Trophoblast cell (in vitro differentiated cells and primary cell): ENCODE measurements around the gene L3MBTL4.
"Not testable (repeated sequence)": the region's sequence is repeated elsewhere in the genome, so short reads cannot be mapped to it uniquely, and the experiment has no call there.

ENCODE experiments used
- DNase-seq, 2 donors: peaks; one replicate each; pipeline ENCODE4 v3.0.0-alpha.2; 2016
- H2AFZ ChIP-seq: 2 replicates; pipeline ENCODE4 v1.6.1; 2013; ENCODE audit warnings: low read length, moderate library complexity, mild to moderate bottlenecking; ENCODE audit not compliant: insufficient read depth, poor library complexity
- H2AK5ac ChIP-seq: 2 replicates; pipeline ENCODE4 v1.6.1; 2013; ENCODE audit warnings: mild to moderate bottlenecking, low read length
- H2BK120ac ChIP-seq: 2 replicates; pipeline ENCODE4 v1.6.1; 2013; ENCODE audit warnings: low read length, mild to moderate bottlenecking, moderate library complexity; ENCODE audit not compliant: insufficient read depth, poor library complexity
- H2BK12ac ChIP-seq: 2 replicates; pipeline ENCODE4 v1.6.1; 2013; ENCODE audit warnings: mild to moderate bottlenecking, low read length, moderate library complexity
- H2BK5ac ChIP-seq: 2 replicates; pipeline ENCODE4 v1.6.1; 2013; ENCODE audit warnings: low read length, low read depth, moderate library complexity, mild to moderate bottlenecking; ENCODE audit not compliant: poor library complexity
- H3K14ac ChIP-seq: 2 replicates; pipeline ENCODE4 v1.6.1; 2013; ENCODE audit warnings: mild to moderate bottlenecking, low read length
- H3K18ac ChIP-seq: 2 replicates; pipeline ENCODE4 v1.6.1; 2013; ENCODE audit warnings: mild to moderate bottlenecking, low read length
- H3K23ac ChIP-seq: 2 replicates; pipeline ENCODE4 v1.6.1; 2013; ENCODE audit warnings: low read length
- H3K27ac ChIP-seq: 2 replicates; pipeline ENCODE4 v1.5.1; 2013; ENCODE audit warnings: low read depth, mild to moderate bottlenecking, inconsistent platforms, low read length, moderate library complexity
- H3K27me3 ChIP-seq: 2 replicates; pipeline ENCODE4 v1.6.1; 2013; ENCODE audit warnings: inconsistent platforms, mild to moderate bottlenecking, low read length, moderate library complexity; ENCODE audit not compliant: insufficient read depth
- H3K36me3 ChIP-seq, 2 experiments: 1 replicate in 1 of 2; 2 replicates in 1 of 2; pipeline ENCODE4 v1.6.1; 2013; ENCODE audit warnings: low read length in 2 of 2, mild to moderate bottlenecking in 2 of 2, moderate library complexity in 1 of 2; ENCODE audit not compliant: insufficient read depth in 2 of 2, control insufficient read depth in 1 of 2
- H3K4ac ChIP-seq: 2 replicates; pipeline ENCODE4 v1.6.1; 2013; ENCODE audit warnings: low read depth, mild to moderate bottlenecking, low read length, moderate library complexity
- H3K4me1 ChIP-seq, 2 experiments: 1 replicate in 1 of 2; 2 replicates in 1 of 2; pipeline ENCODE4 v1.6.1; 2013; ENCODE audit warnings: low read length in 2 of 2, mild to moderate bottlenecking in 2 of 2, moderate library complexity in 1 of 2; ENCODE audit not compliant: insufficient read depth in 2 of 2, control insufficient read depth in 1 of 2
- H3K4me2 ChIP-seq: 2 replicates; pipeline ENCODE4 v1.6.1; 2013; ENCODE audit warnings: inconsistent platforms, mild to moderate bottlenecking, low read length, moderate library complexity
- H3K4me3 ChIP-seq: 2 replicates; pipeline ENCODE4 v1.5.1; 2013; ENCODE audit warnings: mild to moderate bottlenecking, low read depth, low read length, inconsistent platforms
- H3K79me1 ChIP-seq: one replicate; pipeline ENCODE4 v1.6.1; 2013; ENCODE audit warnings: low read length
- H3K79me2 ChIP-seq: 2 replicates; pipeline ENCODE4 v1.6.1; 2013; ENCODE audit warnings: low read length, mild to moderate bottlenecking; ENCODE audit not compliant: control insufficient read depth, insufficient read depth, poor library complexity
- H3K9ac ChIP-seq: 2 replicates; pipeline ENCODE4 v1.6.1; 2013; ENCODE audit warnings: mild to moderate bottlenecking, low read length
- H3K9me3 ChIP-seq: 2 replicates; pipeline ENCODE4 v1.6.1; 2013; ENCODE audit warnings: low read depth, mild to moderate bottlenecking, control low read depth, inconsistent platforms, low read length; ENCODE audit not compliant: insufficient read depth
- H4K12ac ChIP-seq: 2 replicates; pipeline ENCODE4 v1.6.1; 2013; ENCODE audit warnings: low read depth, mild to moderate bottlenecking, low read length, moderate library complexity
- H4K8ac ChIP-seq: 2 replicates; pipeline ENCODE4 v1.6.1; 2013; ENCODE audit warnings: low read depth, mild to moderate bottlenecking, low read length, moderate library complexity
- H4K91ac ChIP-seq: one replicate; pipeline ENCODE4 v1.6.1; 2013; ENCODE audit warnings: low read depth, mild to moderate bottlenecking, low read length, moderate library complexity
- WGBS: extraction: QIAGEN DNeasy Blood & Tissue Kit; methylation state at CpG from one replicate; pipeline ENCODE4 v1.1.7; 2013; ENCODE audit warnings: missing lambda C conversion rate; ENCODE audit not compliant: insufficient read length, insufficient coverage; ENCODE audit errors: extremely low coverage; 5-methylcytosine and 5-hydroxymethylcytosine counted together

L3MBTL4 gene

GRCh38 chr18:6052449-6052913 lies 362.2 kb downstream of the L3MBTL4 start:
- no peak overlapping the region for H4K91ac ChIP-seq
- H3K4me1 ChIP-seq: peaks cover 9 to 14% of the 10 kb centered on the region in 2 experiments
- H2BK120ac ChIP-seq: no peak overlapping the region
- no peak overlapping the region for H3K9ac ChIP-seq
- no CpG with 5 or more reads among the region's 5 CpGs for WGBS
- no peak overlapping the region for H2AK5ac ChIP-seq
- no peak overlapping the region for H4K12ac ChIP-seq
- no peaks in the 10 kb centered on the region for H3K36me3 ChIP-seq
- H3K14ac ChIP-seq: no peak overlapping the region
- H3K27me3 ChIP-seq: no peaks in the 10 kb centered on the region
- DNase-seq: no peak
- no peak overlapping the region for H3K27ac ChIP-seq
- H3K18ac ChIP-seq: no peak overlapping the region
- no peak overlapping the region for H3K4me3 ChIP-seq
- no peak overlapping the region for H2BK12ac ChIP-seq
- H3K79me1 ChIP-seq: no peaks in the 10 kb centered on the region
- H3K4me2 ChIP-seq: no peak overlapping the region
- H3K4ac ChIP-seq: no peak overlapping the region
- no peaks in the 10 kb centered on the region for H3K9me3 ChIP-seq
- H3K23ac ChIP-seq: no peak overlapping the region
- H3K79me2 ChIP-seq: no peaks in the 10 kb centered on the region
- H2BK5ac ChIP-seq: no peak overlapping the region
- H4K8ac ChIP-seq: no peak overlapping the region
- no peak overlapping the region for H2AFZ ChIP-seq

- not testable (repeated sequence) for H4K12ac ChIP-seq, H2AFZ ChIP-seq, H3K4me2 ChIP-seq, H4K91ac ChIP-seq, H3K23ac ChIP-seq, H2BK12ac ChIP-seq, H3K9ac ChIP-seq, H3K79me1 ChIP-seq, H3K79me2 ChIP-seq, H3K36me3 ChIP-seq, H2BK5ac ChIP-seq, H3K4ac ChIP-seq, H3K27me3 ChIP-seq, H3K9me3 ChIP-seq, H3K14ac ChIP-seq, H3K4me3 ChIP-seq, H2BK120ac ChIP-seq, H4K8ac ChIP-seq, H3K18ac ChIP-seq, DNase-seq, H2AK5ac ChIP-seq, H3K27ac ChIP-seq, H3K4me1 ChIP-seq
- no CpG with 5 or more reads among the region's 2 CpGs for WGBS
These were observed 367.1 kb downstream of the L3MBTL4 start for GRCh38 chr18:6047596-6047995.

- Histone ChIP-seq H2AFZ (no peak overlapping the region), H3K18ac (no peak overlapping the region), H3K9me3 (peaks cover 2% of the 10 kb centered on the region), H3K9ac (no peak overlapping the region), H3K23ac (no peak overlapping the region), H3K36me3 (no peaks in the 10 kb centered on the region), H4K8ac (no peak overlapping the region), H2BK12ac (no peak overlapping the region), H4K12ac (no peak overlapping the region), H3K4me2 (no peak overlapping the region), H2BK120ac (no peak overlapping the region), H3K4me1 (no peaks in the 10 kb centered on the region), H3K4ac (no peak overlapping the region), H3K14ac (no peak overlapping the region), H3K27me3 (no peaks in the 10 kb centered on the region), H3K27ac (no peak overlapping the region), H2AK5ac (no peak overlapping the region), H4K91ac (no peak overlapping the region), H3K79me2 (no peaks in the 10 kb centered on the region), H2BK5ac (no peak overlapping the region), H3K4me3 (no peak overlapping the region), H3K79me1 (no peaks in the 10 kb centered on the region)
- DNase-seq: peak in 1 of 2 donors; percentile 31
These were observed 369.9 kb downstream of the L3MBTL4 start for GRCh38 chr18:6044773-6045172.

GRCh38 chr18:6044319-6044718 lies 370.4 kb downstream of the L3MBTL4 start:
- no peak overlapping the region for H3K23ac ChIP-seq
- no peaks in the 10 kb centered on the region for H3K36me3 ChIP-seq
- no peak overlapping the region for H3K4ac ChIP-seq
- H3K79me1 ChIP-seq: no peaks in the 10 kb centered on the region
- no peak overlapping the region for H4K91ac ChIP-seq
- H3K14ac ChIP-seq: no peak overlapping the region
- no peaks in the 10 kb centered on the region for H3K27me3 ChIP-seq
- H2BK120ac ChIP-seq: no peak overlapping the region
- no peak overlapping the region for H3K9ac ChIP-seq
- H3K27ac ChIP-seq: no peak overlapping the region
- H2AFZ ChIP-seq: no peak overlapping the region
- H3K9me3 ChIP-seq: peaks cover 2% of the 10 kb centered on the region
- no peak overlapping the region for H3K18ac ChIP-seq
- no peaks in the 10 kb centered on the region for H3K79me2 ChIP-seq
- H3K4me3 ChIP-seq: no peak overlapping the region
- H4K12ac ChIP-seq: no peak overlapping the region
- WGBS: no CpG with 5 or more reads among the region's 1 CpG
- H2BK12ac ChIP-seq: no peak overlapping the region
- H2AK5ac ChIP-seq: no peak overlapping the region
- H3K4me1 ChIP-seq: no peaks in the 10 kb centered on the region
- DNase-seq: no peak
- H2BK5ac ChIP-seq: no peak overlapping the region
- H4K8ac ChIP-seq: no peak overlapping the region
- no peak overlapping the region for H3K4me2 ChIP-seq
